GM12891 (cell line): ENCODE measurements around the gene ADAMTS17.
"Not testable (repeated sequence)": the region's sequence is repeated elsewhere in the genome, so short reads cannot be mapped to it uniquely, and the experiment has no call there.

Experiments used
- DNase-seq: peaks from one replicate; pipeline ENCODE4 v3.0.0; 2011; ENCODE audit warnings: low spot score; ENCODE audit not compliant: insufficient read length
- FAIRE-seq: peaks from 2 replicates; lab custom pipeline; 2011; peaks lifted over from hg19 to GRCh38; lab: Jason Lieb, UNC
- PAX5 ChIP-seq: IDR thresholded peaks from 2 replicates; pipeline ENCODE4 v1.6.1; 2011; ENCODE audit warnings: low read length, moderate library complexity, mild to moderate bottlenecking; ENCODE audit not compliant: insufficient read depth, severe bottlenecking
- POLR2A ChIP-seq: IDR thresholded peaks from 2 replicates; pipeline ENCODE4 v1.6.1; 2011; ENCODE audit warnings: low read depth, low read length, control low read depth
- POLR2AphosphoS5 ChIP-seq: IDR thresholded peaks from 2 replicates; pipeline ENCODE4 v1.6.1; 2011; ENCODE audit warnings: low read depth, low read length, control low read depth
- POU2F2 ChIP-seq: IDR thresholded peaks from 2 replicates; pipeline ENCODE4 v1.6.1; 2011; ENCODE audit warnings: low read depth, mild to moderate bottlenecking, control low read depth, low read length, moderate library complexity
- SPI1 ChIP-seq: IDR thresholded peaks from 2 replicates; pipeline ENCODE4 v1.6.1; 2011; ENCODE audit warnings: low read depth, low read length, control low read depth
- TAF1 ChIP-seq: IDR thresholded peaks from 2 replicates; pipeline ENCODE4 v1.6.1; 2011; ENCODE audit warnings: low read depth, low read length, control low read depth

Gene ADAMTS17

DNA sequence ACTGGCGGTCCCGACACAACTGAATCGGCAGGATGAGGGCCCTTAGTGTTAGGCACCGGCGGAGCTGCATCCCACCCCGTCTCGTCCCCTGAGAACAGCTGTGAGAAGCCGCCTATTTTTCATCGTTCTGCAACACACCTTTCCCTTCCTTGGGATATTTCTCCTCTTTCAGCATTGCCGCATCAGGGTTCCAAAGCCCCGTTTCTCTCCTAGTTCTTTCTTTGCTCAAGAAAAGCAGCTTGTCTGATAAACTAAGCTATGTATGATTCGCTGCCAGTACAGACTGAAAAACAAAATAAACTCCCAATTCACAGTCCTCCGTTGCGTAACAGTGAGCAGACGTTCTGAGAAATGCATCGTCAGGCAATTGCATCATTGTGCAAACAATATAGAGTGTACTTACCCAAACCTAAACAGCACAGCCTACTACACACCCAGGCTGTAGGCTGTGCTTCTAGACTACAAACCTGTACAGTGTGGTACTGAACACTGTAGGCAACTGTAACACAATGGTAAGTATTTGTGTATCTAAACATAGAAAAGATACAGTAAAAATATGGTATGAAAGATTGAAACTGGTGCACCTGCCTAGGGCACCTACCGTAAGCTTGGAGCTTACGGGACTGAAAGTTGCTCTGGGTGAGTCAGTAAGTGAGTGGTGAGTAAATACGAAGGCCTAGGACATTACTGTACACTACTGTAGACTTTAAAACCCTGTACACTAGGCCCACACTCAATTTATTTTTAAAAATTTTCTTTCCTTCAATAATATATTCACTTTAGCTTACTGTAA is 8.9 kb upstream of the ADAMTS17 start:
- DNase-seq (no peak), FAIRE-seq (no peak)
- no peak for TF ChIP-seq POU2F2
- TF ChIP-seq SPI1, result no peak
- no peak for TF ChIP-seq TAF1

- TF ChIP-seq SPI1 (0 out of 2 replicates have a peak, but pooled peaks have one; percentile 6), POLR2AphosphoS5 (no peak), POLR2A (no peak), PAX5 (no peak), TAF1 (no peak)
- FAIRE-seq (peak; percentile 66), DNase-seq (peak; percentile 68)
Measured at GRCh38 chr15:100349696-100350433, 8.1 kb upstream of the ADAMTS17 start.

DNA sequence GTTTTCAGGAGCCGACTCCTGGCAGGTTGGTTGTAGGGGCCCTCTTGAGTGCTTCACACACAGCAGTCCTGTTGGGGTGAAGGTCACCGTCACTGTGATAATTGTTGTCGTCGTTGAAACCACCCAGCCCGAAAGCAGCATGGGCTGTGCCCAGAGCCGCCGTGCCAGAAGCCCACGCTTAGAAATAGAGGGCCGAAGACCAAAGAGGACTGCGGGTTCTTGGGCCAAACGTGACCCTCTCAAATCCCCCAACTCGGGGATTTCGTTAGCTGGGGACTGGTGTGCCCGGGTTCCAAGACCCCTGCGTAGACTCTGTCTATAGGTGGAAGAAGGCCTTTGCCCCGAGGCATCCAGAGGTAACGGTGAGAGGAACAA is 7.5 kb upstream of the ADAMTS17 start:
- DNase-seq (no peak), FAIRE-seq (no peak)
- TF ChIP-seq POLR2AphosphoS5 (no peak), SPI1 (no peak), TAF1 (no peak)

GRCh38 chr15:100348578-100348977 is 6.8 kb upstream of the ADAMTS17 start:
- FAIRE-seq (no peak), DNase-seq (no peak)
- TF ChIP-seq TAF1 (no peak), PAX5 (no peak), SPI1 (no peak), POLR2A (no peak), POU2F2 (no peak), POLR2AphosphoS5 (no peak)

GRCh38 chr15:100346866-100347512 is 5.2 kb upstream of the ADAMTS17 start:
- no peak for DNase-seq
- FAIRE-seq, result no peak
- TF ChIP-seq POU2F2 (no peak), SPI1 (no peak), POLR2AphosphoS5 (no peak), TAF1 (no peak), PAX5 (no peak), POLR2A (no peak)

DNA sequence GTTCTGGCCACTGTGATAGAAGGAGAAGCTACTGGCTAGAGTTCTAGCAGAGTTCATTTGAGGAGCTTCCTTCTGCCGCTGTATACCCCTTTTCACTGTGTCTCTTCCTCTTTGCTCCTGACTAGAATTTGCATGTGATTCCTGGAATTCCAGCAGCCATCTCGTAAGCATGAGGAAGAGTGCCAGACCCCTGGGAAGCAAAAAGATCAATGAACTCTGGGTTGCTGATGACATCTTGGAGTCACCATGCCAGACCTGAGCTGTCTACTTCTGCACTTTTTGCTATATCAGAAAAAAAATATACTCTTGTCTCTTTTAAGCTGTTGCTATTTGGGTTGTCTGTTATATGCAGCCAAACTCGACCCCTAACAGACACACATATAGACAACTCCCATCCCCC is 3.7 kb upstream of the ADAMTS17 start:
- no peak for FAIRE-seq

GRCh38 chr15:100343251-100343650 is 1.5 kb upstream of the ADAMTS17 start:
- FAIRE-seq (no peak), DNase-seq (no peak)
- no peak for TF ChIP-seq SPI1
- no peak for TF ChIP-seq POU2F2
- no peak for TF ChIP-seq POLR2A
- TF ChIP-seq PAX5, result no peak
- no peak for TF ChIP-seq TAF1
- TF ChIP-seq POLR2AphosphoS5, result no peak

More for the DNA sequence above, 3.7 kb upstream of the ADAMTS17 start:
- no peak for DNase-seq
- TF ChIP-seq POU2F2 (no peak), SPI1 (no peak), POLR2AphosphoS5 (no peak), PAX5 (no peak), POLR2A (no peak), TAF1 (no peak)

- DNase-seq (no peak), FAIRE-seq (no peak)
- TF ChIP-seq POLR2A (no peak), POU2F2 (no peak)
Measured at GRCh38 chr15:100341239-100341749, 481 bp downstream of the ADAMTS17 start.

- TF ChIP-seq SPI1 (no peak), TAF1 (no peak), POLR2A (no peak)
- no peak for FAIRE-seq
- no peak for DNase-seq
Measured at GRCh38 chr15:100340721-100341238, 995 bp downstream of the ADAMTS17 start.

DNA sequence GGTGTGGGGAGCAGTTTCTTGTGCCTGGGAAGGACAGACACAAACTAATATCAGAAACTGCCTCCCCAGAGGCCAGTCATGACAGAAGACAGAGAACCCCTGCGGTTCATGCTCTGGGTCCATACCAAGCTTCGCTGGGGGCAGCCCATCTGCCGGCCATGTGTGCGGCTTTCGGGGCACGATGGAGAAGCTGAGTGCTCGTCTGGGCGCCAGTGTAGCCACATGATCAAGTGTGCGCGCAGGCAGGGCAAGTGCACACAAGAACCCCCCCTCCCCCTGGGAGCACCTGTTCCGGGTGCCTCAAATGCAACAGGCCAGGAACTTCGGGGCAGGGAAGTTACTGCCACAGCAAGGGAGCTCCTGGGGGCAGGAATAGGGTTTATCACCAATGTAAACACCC is 1.8 kb downstream of the ADAMTS17 start:
- DNase-seq (no peak), FAIRE-seq (no peak)
- no peak for TF ChIP-seq POU2F2
- no peak for TF ChIP-seq POLR2A
- no peak for TF ChIP-seq SPI1
- TF ChIP-seq TAF1, result no peak
- no peak for TF ChIP-seq PAX5
- TF ChIP-seq POLR2AphosphoS5, result no peak

DNA sequence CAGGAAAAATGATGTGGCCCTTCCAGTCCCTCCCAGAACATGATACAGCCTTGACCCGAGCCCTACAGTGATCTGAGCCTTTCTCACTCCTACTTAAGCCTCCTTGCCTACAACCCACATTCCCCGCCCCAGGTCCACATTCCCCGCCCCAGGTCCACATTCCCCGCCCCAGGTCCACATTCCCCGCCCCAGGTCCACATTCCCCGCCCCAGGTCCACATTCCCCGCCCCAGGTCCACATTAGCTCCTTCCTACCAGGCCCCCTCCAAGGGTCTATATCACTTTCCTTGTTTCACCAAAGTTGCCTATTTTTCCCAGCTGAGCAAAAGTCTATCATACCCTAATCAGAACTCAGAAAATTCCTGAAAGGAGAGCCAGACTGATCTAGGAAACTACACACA is 2.3 kb downstream of the ADAMTS17 start:
- DNase-seq, FAIRE-seq: not testable (repeated sequence)
